Endodermal cell (in vitro differentiated cells): ENCODE data around the gene RAB44. TPM values are rescaled to one million over a fixed set of nuclear protein-coding genes. Genes with fewer than 3 reads are reported as not detected.

Source experiments
- DNase-seq: peaks from one replicate; pipeline ENCODE4 v3.0.0-alpha.2; 2017
- H3K27ac ChIP-seq: 2 replicates; pipeline ENCODE4 v1.5.1; 2013; ENCODE audit warnings: mild to moderate bottlenecking, low read depth, low read length, moderate library complexity
- H3K27me3 ChIP-seq: 2 replicates; pipeline ENCODE4 v1.6.1; 2013; ENCODE audit warnings: mild to moderate bottlenecking, low read length, moderate library complexity; ENCODE audit not compliant: insufficient read depth, control insufficient read depth, poor library complexity, severe bottlenecking
- H3K36me3 ChIP-seq: 2 replicates; pipeline ENCODE4 v1.7.0; 2013; ENCODE audit warnings: mild to moderate bottlenecking, low read length, moderate library complexity; ENCODE audit not compliant: control insufficient read depth, insufficient read depth
- H3K4me1 ChIP-seq: one replicate; pipeline ENCODE4 v1.7.0; 2013; ENCODE audit warnings: low read length; ENCODE audit not compliant: control insufficient read depth, insufficient read depth
- H3K4me3 ChIP-seq: 2 replicates; pipeline ENCODE4 v1.5.1; 2013; ENCODE audit warnings: mild to moderate bottlenecking, low read length, moderate library complexity
- H3K9ac ChIP-seq: 2 replicates; pipeline ENCODE4 v1.6.1; 2013; ENCODE audit warnings: mild to moderate bottlenecking, low read length, moderate library complexity; ENCODE audit not compliant: poor library complexity, severe bottlenecking; ENCODE audit errors: extremely low read depth
- H3K9me3 ChIP-seq: 2 replicates; pipeline ENCODE4 v1.6.1; 2013; ENCODE audit warnings: mild to moderate bottlenecking, low read length, moderate library complexity; ENCODE audit not compliant: control insufficient read depth
- H3K27ac Mint-ChIP-seq: 2 replicates; pipeline ENCODE4 v1.8.0; 2020; ENCODE audit warnings: mixed read lengths
- H3K27me3 Mint-ChIP-seq: 2 replicates; pipeline ENCODE4 v1.8.0; 2021; ENCODE audit warnings: mild to moderate bottlenecking, mixed read lengths; ENCODE audit not compliant: insufficient read depth
- H3K36me3 Mint-ChIP-seq: 2 replicates; pipeline ENCODE4 v1.8.0; 2020; ENCODE audit warnings: low read depth, mixed read lengths
- H3K4me1 Mint-ChIP-seq: 2 replicates; pipeline ENCODE4 v1.8.0; 2020; ENCODE audit warnings: mixed read lengths
- H3K4me3 Mint-ChIP-seq: 2 replicates; pipeline ENCODE4 v1.8.0; 2020; ENCODE audit warnings: mild to moderate bottlenecking, moderate library complexity, mixed read lengths
- H3K9me3 Mint-ChIP-seq: 2 replicates; pipeline ENCODE4 v1.8.0; 2020; ENCODE audit warnings: mild to moderate bottlenecking, mixed read lengths
- WGBS, 2 experiments: methylation state at CpG; one replicate each; pipeline versions ENCODE4 v1.1.5 to v1.1.7; 2013; ENCODE audit warnings: missing lambda C conversion rate in 2 of 2, mixed read lengths in 1 of 2; ENCODE audit not compliant: insufficient coverage in 1 of 2, insufficient read length in 1 of 2; 5-methylcytosine and 5-hydroxymethylcytosine counted together
- total RNA-seq, 2 donors: library from RNA; stranded (reverse); fragmentation: NEBNext Ultra II Directional in 1 of 2; extraction: Animal tissue kit (Norgen Biotek cat#: 25700) in 1 of 2; gene quantifications; 2 replicates in 1 of 2; 3 replicates in 1 of 2; pipeline ENCODE4 v1.2.1, GENCODE V29; 2021
- TF ChIP-seq, protein P1 (sequence below): fragments of 200-600 bp; sonication (generic); conservative IDR thresholded peaks from 2 replicates; pipeline ENCODE4 v1.5.0; 2021; ENCODE audit warnings: antibody characterized with exemption, mild to moderate bottlenecking

RAB44 gene
- total RNA-seq, 2 donors from 2014 or later = not detected

GRCh38 chr6:36676141-36677058, 21.2 kb upstream of the RAB44 start:
- peaks cover 27% of the 10 kb centered on the region for H3K27me3 ChIP-seq
- H3K9me3 Mint-ChIP-seq = no peaks in the 10 kb centered on the region
- peaks cover 21% of the 10 kb centered on the region for H3K4me1 Mint-ChIP-seq
- H3K27ac ChIP-seq = peak overlapping the region; percentile 80
- no peak overlapping the region for H3K4me3 ChIP-seq
- no peaks in the 10 kb centered on the region for H3K9me3 ChIP-seq
- no peaks in the 10 kb centered on the region for H3K36me3 ChIP-seq
- no peak overlapping the region for H3K4me3 Mint-ChIP-seq
- peak overlapping the region; percentile 1 for H3K9ac ChIP-seq
- no peaks in the 10 kb centered on the region for H3K36me3 Mint-ChIP-seq
- TF ChIP-seq, protein P1, sequence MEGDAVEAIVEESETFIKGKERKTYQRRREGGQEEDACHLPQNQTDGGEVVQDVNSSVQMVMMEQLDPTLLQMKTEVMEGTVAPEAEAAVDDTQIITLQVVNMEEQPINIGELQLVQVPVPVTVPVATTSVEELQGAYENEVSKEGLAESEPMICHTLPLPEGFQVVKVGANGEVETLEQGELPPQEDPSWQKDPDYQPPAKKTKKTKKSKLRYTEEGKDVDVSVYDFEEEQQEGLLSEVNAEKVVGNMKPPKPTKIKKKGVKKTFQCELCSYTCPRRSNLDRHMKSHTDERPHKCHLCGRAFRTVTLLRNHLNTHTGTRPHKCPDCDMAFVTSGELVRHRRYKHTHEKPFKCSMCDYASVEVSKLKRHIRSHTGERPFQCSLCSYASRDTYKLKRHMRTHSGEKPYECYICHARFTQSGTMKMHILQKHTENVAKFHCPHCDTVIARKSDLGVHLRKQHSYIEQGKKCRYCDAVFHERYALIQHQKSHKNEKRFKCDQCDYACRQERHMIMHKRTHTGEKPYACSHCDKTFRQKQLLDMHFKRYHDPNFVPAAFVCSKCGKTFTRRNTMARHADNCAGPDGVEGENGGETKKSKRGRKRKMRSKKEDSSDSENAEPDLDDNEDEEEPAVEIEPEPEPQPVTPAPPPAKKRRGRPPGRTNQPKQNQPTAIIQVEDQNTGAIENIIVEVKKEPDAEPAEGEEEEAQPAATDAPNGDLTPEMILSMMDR = no peak
- H3K27me3 Mint-ChIP-seq = peaks cover 57% of the 10 kb centered on the region
- peak; percentile 77 for DNase-seq
- H3K4me1 ChIP-seq = peaks cover 2% of the 10 kb centered on the region
- WGBS, 2 experiments = 40 to 66% methylated on average over 1 to 3 of the region's 4 CpGs
- H3K27ac Mint-ChIP-seq = peak overlapping the region; percentile 30

- Histone ChIP-seq H3K4me1 (peaks cover 2% of the 10 kb centered on the region), H3K9ac (no peak overlapping the region), H3K36me3 (no peaks in the 10 kb centered on the region), H3K4me3 (no peak overlapping the region), H3K27ac (peak overlapping the region; percentile 80), H3K9me3 (no peaks in the 10 kb centered on the region), H3K27me3 (peaks cover 29% of the 10 kb centered on the region)
- TF ChIP-seq, protein P1 = no peak
- Mint-ChIP-seq H3K27me3 (peaks cover 59% of the 10 kb centered on the region), H3K4me3 (no peak overlapping the region), H3K36me3 (no peaks in the 10 kb centered on the region), H3K4me1 (peaks cover 21% of the 10 kb centered on the region), H3K27ac (no peak overlapping the region), H3K9me3 (no peaks in the 10 kb centered on the region)
- WGBS, 2 experiments = 83 to 94% methylated on average over 2 to 7 of the region's 7 CpGs
- DNase-seq = no peak
Measured at GRCh38 chr6:36677059-36677749, 20.4 kb upstream of the RAB44 start.

GRCh38 chr6:36677753-36678487, 19.7 kb upstream of the RAB44 start:
- H3K4me3 ChIP-seq = peak overlapping the region; percentile 82
- Mint-ChIP-seq H3K36me3 (no peaks in the 10 kb centered on the region), H3K27me3 (peaks cover 62% of the 10 kb centered on the region), H3K27ac (no peak overlapping the region), H3K4me1 (peaks cover 21% of the 10 kb centered on the region), H3K4me3 (peak overlapping the region; percentile 67), H3K9me3 (no peaks in the 10 kb centered on the region)
- H3K27me3 ChIP-seq = peaks cover 33% of the 10 kb centered on the region
- no peaks in the 10 kb centered on the region for H3K36me3 ChIP-seq
- TF ChIP-seq, protein P1 = no peak
- H3K4me1 ChIP-seq = peaks cover 5% of the 10 kb centered on the region
- H3K9ac ChIP-seq = no peak overlapping the region
- 42 to 44% methylated on average over 9 to 10 of the region's 10 CpGs for WGBS, 2 experiments
- H3K9me3 ChIP-seq = no peaks in the 10 kb centered on the region
- H3K27ac ChIP-seq = peak overlapping the region; percentile 57
- no peak for DNase-seq
